Activated CD4-positive, alpha-beta T cell treated with anti-CD3 and anti-CD28 coated beads, Interleukin-2, amount 50 U/mL, for 48 hours (primary cell): Measurements from ENCODE around the gene ANO3.

Source experiments
- DNase-seq, 2 experiments: peaks; one replicate each; pipeline ENCODE4 v3.0.0-alpha.2; 2020

The ANO3 gene

GRCh38 chr11:26510164-26510563, 178.2 kb downstream of the ANO3 start:
- DNase-seq = no peak

DNA sequence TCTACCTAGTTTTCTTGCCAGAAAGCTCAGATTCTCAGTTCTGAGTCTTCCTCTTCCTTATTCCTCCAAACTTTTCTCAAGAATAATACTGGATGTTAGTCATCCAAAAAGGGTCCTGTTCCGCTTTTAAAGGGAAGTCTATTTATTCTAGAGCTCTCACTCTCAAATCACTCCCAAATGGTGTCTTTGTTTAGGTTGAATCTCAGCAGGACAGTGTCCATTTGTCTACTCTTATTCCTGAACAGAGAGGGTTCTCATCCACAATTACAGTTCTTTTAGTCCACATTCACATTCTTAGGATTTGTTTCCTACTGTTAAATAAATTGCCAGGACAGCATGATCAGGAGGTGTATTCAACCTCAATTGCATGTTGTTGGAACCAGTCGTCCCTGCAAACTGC, 178.8 kb downstream of the ANO3 start:
- no peak for DNase-seq

- no peak for DNase-seq
These were observed 180.3 kb downstream of the ANO3 start for GRCh38 chr11:26512196-26512595.

- no peak for DNase-seq
These were observed 187.5 kb downstream of the ANO3 start for GRCh38 chr11:26519469-26519868.

- no peak for DNase-seq
These were observed 191.1 kb downstream of the ANO3 start for GRCh38 chr11:26522912-26523610.

DNA sequence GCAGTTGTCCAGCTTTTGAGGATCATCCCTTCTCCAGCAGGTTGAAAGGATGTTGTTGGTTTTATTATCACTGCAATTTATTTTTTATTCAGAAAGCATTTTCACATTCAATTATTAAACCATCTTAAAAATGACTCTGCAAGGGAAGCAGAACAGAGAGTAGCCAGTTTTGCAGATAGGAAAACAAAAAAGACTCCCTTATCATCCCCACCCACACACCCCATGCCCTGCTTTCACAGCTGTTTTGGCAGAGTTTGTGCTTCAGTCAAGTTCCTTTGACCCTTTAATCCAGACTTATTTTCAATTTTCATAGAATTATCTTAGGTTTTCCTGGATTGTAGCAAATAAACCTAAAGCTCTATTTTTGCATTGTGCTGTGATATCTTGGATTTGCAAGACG, 195.8 kb downstream of the ANO3 start:
- DNase-seq = no peak

- no peak for DNase-seq
These were observed 205.4 kb downstream of the ANO3 start for GRCh38 chr11:26537341-26537740.

- DNase-seq = no peak
These were observed 207.6 kb downstream of the ANO3 start for GRCh38 chr11:26539517-26539916.

DNA sequence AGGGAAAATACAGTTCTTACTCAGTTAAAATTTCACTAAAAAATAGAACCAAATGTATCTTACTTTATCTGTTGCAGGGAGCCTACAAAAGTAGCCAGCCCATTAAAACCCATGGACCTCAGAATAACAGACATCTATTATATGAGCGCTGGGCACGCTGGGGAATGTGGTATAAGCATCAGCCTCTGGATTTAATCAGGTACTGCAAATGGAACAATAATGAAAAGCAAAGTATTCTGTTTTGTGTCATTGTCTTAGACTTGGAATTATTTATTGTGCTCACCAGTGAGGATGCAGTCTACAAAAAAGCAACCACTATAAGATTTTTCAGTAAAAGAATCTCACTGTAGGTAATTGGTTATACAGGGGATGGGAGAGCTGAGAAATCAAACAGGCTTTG, 209.9 kb downstream of the ANO3 start:
- no peak for DNase-seq

DNA sequence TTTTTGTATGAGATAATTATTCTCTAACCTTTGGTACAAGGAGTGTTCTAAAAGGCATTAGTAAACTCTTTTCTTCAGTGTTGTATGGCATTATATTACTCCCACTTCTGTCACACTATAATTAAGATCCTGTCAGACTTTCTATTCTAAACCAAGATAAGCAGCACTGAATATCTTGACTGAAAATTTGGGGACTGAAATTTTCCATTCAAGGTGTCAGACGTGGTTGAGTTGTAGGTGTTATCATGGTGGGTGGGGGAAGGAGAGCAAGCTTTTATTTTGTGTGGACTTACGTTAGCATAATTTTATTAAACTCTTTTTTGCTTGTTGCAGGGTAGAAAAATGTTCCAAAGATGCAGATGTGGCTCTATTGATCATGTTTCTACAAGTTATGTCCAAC, 217.2 kb downstream of the ANO3 start:
- DNase-seq = no peak

DNA sequence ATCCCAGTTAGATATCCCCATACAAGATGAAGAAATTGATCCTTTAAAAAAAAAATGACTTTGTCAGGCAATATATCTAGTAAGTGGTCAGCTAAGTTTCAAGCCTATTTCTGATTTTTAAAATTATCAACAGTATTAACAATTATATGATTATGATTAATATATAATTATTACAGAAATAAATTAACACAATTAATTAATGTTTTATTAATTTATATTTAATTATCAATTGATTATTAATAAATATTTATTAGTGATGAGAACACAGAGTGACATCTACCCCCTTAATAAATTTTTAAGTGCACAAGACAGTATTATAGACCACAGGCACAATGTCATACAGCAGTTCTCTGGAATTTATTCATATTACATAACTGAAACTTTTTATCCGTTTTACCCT, 218.1 kb downstream of the ANO3 start:
- DNase-seq = no peak

DNA sequence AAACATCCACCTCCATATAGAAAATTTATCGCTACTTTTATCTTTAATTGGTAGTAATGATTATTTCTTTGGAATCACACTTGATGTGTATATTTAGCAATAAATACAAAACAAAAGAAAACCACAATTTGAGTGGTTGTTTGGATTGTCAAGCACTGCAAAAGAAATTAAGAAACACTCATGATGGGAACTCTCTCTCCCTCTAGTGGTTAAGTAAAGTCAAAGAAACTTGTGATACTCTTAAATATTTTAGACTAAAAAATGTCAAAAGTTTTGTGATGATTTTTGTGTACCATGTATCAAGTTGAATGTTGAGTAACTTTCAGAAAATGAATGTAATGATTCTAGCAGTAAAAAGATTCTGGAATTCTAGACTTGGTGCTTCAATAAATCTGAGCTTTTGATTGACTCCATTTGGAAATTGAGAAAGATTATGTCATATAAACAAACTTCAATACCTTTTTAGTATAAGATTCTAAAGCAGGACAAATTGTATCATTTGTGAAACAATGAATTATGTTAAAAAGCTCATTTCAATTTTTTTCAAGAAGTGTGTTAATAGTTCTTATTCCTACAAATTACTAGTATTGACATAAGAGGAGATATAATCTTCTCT, 219.4 kb downstream of the ANO3 start:
- no peak for DNase-seq

DNA sequence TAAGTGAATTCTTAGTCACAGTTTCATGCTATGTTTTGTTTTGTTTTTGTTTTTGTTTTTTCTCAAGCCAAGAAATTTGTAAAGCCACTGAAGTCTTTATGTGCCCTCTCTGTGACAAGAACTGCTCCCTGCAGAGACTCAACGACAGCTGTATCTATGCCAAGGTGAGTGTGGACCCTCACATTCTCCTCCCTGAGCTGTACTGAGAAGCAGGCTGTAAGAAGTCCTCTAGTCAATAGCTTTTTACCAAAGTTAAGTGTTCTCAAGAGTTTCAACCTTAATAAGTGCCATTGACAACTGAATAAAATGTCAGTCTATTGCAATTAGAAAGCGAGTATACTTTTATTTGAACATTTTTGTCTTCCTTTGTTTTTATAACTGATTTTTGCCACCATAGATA, 221.3 kb downstream of the ANO3 start:
- DNase-seq = no peak

DNA sequence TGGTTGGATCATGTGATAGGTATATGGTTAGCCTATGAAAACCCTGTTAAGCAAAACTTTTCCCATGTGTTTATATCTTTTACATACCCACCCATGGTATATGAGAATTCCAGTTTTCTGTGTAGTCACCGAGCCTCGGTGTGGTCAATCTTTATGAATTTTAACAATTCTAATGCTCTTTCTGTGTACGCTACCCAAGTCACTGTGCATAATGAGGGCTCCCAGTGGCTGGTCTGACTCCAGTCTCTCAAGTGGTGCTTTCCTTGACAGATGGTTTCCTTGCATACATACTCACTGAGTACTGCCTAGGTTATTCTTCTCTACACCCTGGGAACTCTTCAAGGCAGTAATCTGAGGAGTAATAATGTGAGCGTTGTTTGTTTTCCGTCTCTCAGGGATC, 222.5 kb downstream of the ANO3 start:
- DNase-seq = no peak

GRCh38 chr11:26556582-26556981, 224.7 kb downstream of the ANO3 start:
- no peak for DNase-seq

- DNase-seq = no peak
These were observed 225.7 kb downstream of the ANO3 start for GRCh38 chr11:26557666-26558065.

DNA sequence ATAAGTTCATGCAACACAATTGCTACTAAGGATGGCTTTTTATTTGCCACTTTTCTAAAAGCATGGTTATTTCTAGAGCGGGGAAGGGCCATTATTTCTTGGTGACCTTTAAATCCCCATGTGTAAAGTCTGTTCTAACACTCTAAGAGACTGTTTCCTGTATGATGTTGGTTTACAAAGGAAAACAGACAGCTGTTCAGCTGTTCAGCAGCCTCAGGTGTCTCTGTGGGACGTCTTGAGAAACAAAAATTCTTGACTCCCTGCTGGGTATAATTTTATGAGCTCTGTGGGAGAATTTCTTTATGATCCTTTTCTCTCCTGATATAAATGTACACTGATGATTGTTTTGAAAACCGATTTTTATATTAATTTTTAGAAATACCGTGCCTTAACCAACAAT, 226.3 kb downstream of the ANO3 start:
- DNase-seq = no peak

DNA sequence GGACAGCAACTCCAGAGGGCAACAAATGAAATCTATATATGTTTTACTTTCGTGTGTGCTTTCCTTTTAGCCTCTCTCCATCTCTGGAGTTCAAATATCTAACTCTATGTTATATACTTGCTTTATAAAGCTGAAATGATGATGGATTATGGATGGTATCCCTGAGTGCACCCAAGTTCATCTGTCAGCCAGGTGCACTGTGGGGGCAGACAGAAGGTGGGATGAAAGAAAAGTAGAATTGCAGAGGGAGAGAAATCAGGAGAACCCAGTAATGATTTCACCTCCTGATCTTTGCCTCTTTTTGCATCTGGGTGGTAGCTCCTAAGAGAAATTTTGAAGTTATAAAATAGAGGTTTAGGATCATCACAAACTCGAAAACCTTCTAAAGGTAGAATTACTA, 237.7 kb downstream of the ANO3 start:
- DNase-seq = no peak

GRCh38 chr11:26571861-26572654, 240.1 kb downstream of the ANO3 start, which contains the start of gene MUC15:
MUC15 (minus strand) TSS chr11:26572263; CDS start chr11:26567094, 5,169 bp downstream.
- no peak for DNase-seq

- DNase-seq = no peak
These were observed 241.0 kb downstream of the ANO3 start for GRCh38 chr11:26572770-26573402.

DNA sequence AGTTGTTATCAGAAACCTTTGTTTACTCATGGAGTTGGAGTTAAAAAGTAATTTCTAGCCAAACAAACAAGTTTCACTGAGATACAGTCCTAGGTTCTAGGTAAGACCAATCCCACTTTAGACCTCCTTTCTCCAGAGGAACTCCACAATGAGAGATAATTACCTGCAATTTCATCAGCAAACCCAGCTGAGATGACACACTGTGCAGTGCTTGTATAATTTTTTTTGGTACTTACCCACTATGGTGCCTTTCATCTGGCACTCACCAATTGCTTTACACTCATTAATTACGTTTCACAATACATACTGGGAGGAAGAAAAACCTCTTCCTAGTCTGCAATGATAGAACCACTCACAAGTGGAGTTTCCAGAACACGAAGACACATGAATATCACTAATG, 242.0 kb downstream of the ANO3 start:
- no peak for DNase-seq

GRCh38 chr11:26575946-26576345, 244.0 kb downstream of the ANO3 start:
- no peak for DNase-seq

DNA sequence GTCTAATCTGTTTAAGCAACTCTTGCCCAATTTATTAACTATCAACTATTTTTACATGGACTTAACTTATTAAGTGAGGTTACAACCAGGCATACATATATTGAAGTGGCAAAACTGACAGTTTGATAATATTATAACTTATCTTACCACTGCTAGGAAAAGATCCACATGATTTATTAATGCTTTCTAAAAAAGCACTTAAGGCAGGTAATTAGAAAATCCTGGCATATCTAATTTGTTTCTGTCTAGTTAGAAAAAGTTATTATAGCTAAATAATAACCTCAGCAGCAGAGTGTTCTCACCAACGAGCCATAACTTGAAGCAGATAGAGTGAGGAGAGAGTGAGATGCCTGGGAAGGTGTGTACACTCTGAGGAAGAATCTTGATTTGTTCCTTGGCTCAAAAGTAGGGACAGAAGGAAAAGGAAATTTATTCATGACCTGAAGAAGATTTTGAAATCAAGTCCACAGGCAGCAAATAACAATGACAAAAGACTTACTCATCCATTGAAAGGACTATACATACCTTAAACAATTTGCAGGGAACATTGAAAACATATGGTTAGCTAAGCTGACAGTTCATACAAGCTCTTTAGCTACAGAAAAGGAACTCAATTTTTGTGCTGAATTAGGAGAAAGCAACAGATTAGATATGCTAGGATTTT, 247.2 kb downstream of the ANO3 start:
- DNase-seq = no peak
